ENCODE results near the gene OPHN1.
"Not testable (repeated sequence)": the region's sequence is repeated elsewhere in the genome, so short reads cannot be mapped to it uniquely, and the experiment has no call there.

The OPHN1 gene

GRCh38 chrX:68139791-68140190 lies 293.5 kb downstream of the OPHN1 start:
- DNase-seq: no peak

- no peak for DNase-seq
Measured at GRCh38 chrX:68133181-68133580, 300.1 kb downstream of the OPHN1 start.

GRCh38 chrX:68132749-68133148 lies 300.5 kb downstream of the OPHN1 start:
- DNase-seq: no peak

GRCh38 chrX:68121835-68122234 lies 311.5 kb downstream of the OPHN1 start:
- no peak for DNase-seq

- DNase-seq: no peak
Measured at GRCh38 chrX:68121371-68121770, 311.9 kb downstream of the OPHN1 start.

GRCh38 chrX:68115371-68115770 lies 317.9 kb downstream of the OPHN1 start:
- DNase-seq: no peak

GRCh38 chrX:68114573-68115129 lies 318.6 kb downstream of the OPHN1 start:
- no peak for DNase-seq

- no peak for DNase-seq
Measured at GRCh38 chrX:68113837-68114572, 319.3 kb downstream of the OPHN1 start.

GRCh38 chrX:68112321-68112720 lies 321.0 kb downstream of the OPHN1 start:
- no peak for DNase-seq

- DNase-seq: no peak
Measured at GRCh38 chrX:68109162-68109561, 324.1 kb downstream of the OPHN1 start.

GRCh38 chrX:68098431-68098830 lies 334.9 kb downstream of the OPHN1 start:
- no peak for DNase-seq

GRCh38 chrX:68090266-68090665 lies 343.0 kb downstream of the OPHN1 start:
- no peak for DNase-seq

GRCh38 chrX:68087526-68087925 lies 345.8 kb downstream of the OPHN1 start:
- DNase-seq: no peak

- DNase-seq: no peak
Measured at GRCh38 chrX:68086709-68087108, 346.6 kb downstream of the OPHN1 start.

GRCh38 chrX:68084765-68085164 lies 348.5 kb downstream of the OPHN1 start:
- no peak for DNase-seq

- DNase-seq: no peak
Measured at GRCh38 chrX:68083510-68083909, 349.8 kb downstream of the OPHN1 start.

- no peak for DNase-seq
Measured at GRCh38 chrX:68079961-68080360, 353.3 kb downstream of the OPHN1 start.

GRCh38 chrX:68078801-68079200 lies 354.5 kb downstream of the OPHN1 start:
- not testable (repeated sequence) for DNase-seq

- no peak for DNase-seq
Measured at GRCh38 chrX:68077378-68077777, 355.9 kb downstream of the OPHN1 start.

- DNase-seq: no peak
Measured at GRCh38 chrX:68072041-68072440, 361.3 kb downstream of the OPHN1 start.

- DNase-seq: not testable (repeated sequence)
Measured at GRCh38 chrX:68070119-68070518, 363.2 kb downstream of the OPHN1 start.

- DNase-seq: no peak
Measured at GRCh38 chrX:68061206-68061535, 372.1 kb downstream of the OPHN1 start.

- DNase-seq: no peak
Measured at GRCh38 chrX:68060506-68061205, 372.6 kb downstream of the OPHN1 start.

- DNase-seq: no peak
Measured at GRCh38 chrX:68059469-68059868, 373.8 kb downstream of the OPHN1 start.

Measured in activated T-cell treated with anti-CD3 and anti-CD28 coated beads, Interleukin-2, amount 50 U/mL, for 1 hour (primary cell).